Endothelial cell of umbilical vein (primary cell): ENCODE results near the gene TPH2.

Experiments
- CTCF ChIP-seq, 2 donors: IDR thresholded peaks; 1 replicate in 1 of 2; 2 replicates in 1 of 2; pipeline ENCODE4 v1.5.1; 2011; ENCODE audit warnings: low read length in 2 of 2, mild to moderate bottlenecking in 2 of 2, moderate library complexity in 2 of 2, control low read depth in 1 of 2, inconsistent platforms in 1 of 2, low read depth in 1 of 2; ENCODE audit not compliant: insufficient read depth in 1 of 2; ENCODE audit errors: extremely low read depth in 1 of 2
- JUN ChIP-seq: IDR thresholded peaks from 2 replicates; pipeline ENCODE4 v1.6.1; 2011; ENCODE audit warnings: borderline replicate concordance, low read depth; ENCODE audit not compliant: insufficient read length, insufficient read depth
- POLR2A ChIP-seq: IDR thresholded peaks from 2 replicates; pipeline ENCODE4 v1.6.1; 2012; ENCODE audit warnings: low read depth, mild to moderate bottlenecking, control low read depth, low read length

- TF ChIP-seq POLR2A (no peak), CTCF (IDR thresholded peaks at IDR 0.05; ENCODE audit: extremely low read depth in 1 of 2, insufficient read depth in 1 of 2, low read depth in 1 of 2, low read length in 2 of 2) (no peak), JUN (no peak)
Measured at GRCh38 chr12:71954083-71954778, 15.6 kb downstream of the TPH2 start.
